ENCODE results near the gene TCF19.
"Not testable (repeated sequence)": the region's sequence is repeated elsewhere in the genome, so short reads cannot be mapped to it uniquely, and the experiment has no call there.

The TCF19 gene

DNA sequence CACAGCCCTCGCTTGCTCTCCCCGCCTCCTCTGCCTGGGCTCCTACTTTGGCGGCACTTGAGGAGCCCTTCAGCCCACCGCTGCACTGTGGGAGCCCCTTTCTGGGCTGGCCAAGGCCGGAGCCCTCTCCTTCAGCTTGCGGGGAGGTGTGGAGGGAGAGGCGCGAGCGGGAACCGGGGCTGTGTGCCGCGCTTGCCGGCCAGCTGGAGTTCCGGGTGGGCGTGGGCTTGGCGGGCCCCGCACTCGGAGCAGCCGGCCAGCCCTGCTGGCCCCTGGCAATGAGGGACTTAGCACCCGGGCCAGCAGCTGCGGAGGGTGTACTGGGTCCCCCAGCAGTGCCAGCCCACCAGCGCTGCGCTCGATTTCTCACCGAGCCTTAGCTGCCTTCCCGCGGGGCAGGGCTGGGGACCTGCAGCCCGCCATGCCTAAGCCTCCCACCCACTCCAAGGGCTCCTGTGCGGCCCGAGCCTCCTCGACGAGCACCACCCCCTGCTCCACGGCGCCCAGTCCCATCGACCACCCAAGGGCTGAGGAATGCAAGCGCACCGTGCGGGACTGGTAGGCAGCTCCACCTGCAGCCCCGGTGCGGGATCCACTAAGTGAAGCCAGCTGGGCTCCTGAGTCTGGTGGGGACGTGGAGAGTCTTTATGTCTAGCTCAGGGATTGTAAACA, 37.1 kb downstream of the TCF19 start:
- not testable (repeated sequence) for H3K27me3 ChIP-seq (ENCODE audit: control insufficient read depth, insufficient read depth, low read length); H3K4me1 ChIP-seq (ENCODE audit: control insufficient read depth, insufficient read depth, low read length); H3K36me3 ChIP-seq (ENCODE audit: control insufficient read depth, insufficient read depth, low read length); H3K27ac ChIP-seq (ENCODE audit: low read length); H3K9me3 ChIP-seq (ENCODE audit: control insufficient read depth, insufficient read depth, low read length); DNase-seq (ENCODE audit: low read depth, low spot score); H3K4me3 ChIP-seq (ENCODE audit: low read length)
- WGBS (ENCODE audit: insufficient coverage, insufficient read length), result no CpG with 5 or more reads among the region's 41 CpGs

DNA sequence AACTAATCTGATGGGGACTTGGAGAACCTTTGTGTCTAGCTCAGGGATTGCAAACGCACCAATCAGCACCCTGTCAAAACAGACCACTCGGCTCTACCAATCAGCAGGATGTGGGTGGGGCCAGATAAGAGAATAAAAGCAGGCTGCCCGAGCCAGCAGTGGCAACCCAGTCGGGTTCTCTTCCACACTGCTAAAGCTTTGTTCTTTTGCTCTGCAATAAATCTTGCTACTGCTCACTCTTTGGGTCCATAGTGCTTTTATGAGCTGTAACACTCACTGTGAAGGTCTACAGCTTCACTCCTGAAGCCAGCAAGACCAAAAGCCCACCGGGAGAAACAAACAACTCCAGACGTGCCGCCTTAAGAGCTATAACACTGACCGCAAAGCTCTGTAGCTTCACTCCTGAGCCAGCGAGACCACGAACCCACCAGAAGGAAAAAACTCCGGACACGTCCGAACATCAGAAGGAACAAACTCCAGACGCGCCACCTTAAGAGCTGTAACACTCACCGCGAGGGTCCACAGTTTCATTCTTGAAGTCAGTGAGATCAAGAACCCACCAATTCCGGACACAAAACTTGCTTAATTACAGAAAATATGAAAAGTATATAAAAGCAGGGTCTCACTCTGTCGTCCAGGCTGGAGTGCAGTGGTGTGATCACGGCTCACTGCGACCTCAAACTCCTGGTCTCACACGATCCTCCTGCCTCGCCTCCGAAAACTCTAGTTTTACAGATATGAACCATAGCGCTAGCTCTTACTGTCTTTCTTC, 38.0 kb downstream of the TCF19 start:
- WGBS (ENCODE audit: insufficient coverage, insufficient read length), result no CpG with 5 or more reads among the region's 25 CpGs
- H3K4me1 ChIP-seq (ENCODE audit: control insufficient read depth, insufficient read depth, low read length); H3K4me3 ChIP-seq (ENCODE audit: low read length); H3K27ac ChIP-seq (ENCODE audit: low read length); DNase-seq (ENCODE audit: low read depth, low spot score); H3K36me3 ChIP-seq (ENCODE audit: control insufficient read depth, insufficient read depth, low read length); H3K9me3 ChIP-seq (ENCODE audit: control insufficient read depth, insufficient read depth, low read length); H3K27me3 ChIP-seq (ENCODE audit: control insufficient read depth, insufficient read depth, low read length): not testable (repeated sequence)

DNA sequence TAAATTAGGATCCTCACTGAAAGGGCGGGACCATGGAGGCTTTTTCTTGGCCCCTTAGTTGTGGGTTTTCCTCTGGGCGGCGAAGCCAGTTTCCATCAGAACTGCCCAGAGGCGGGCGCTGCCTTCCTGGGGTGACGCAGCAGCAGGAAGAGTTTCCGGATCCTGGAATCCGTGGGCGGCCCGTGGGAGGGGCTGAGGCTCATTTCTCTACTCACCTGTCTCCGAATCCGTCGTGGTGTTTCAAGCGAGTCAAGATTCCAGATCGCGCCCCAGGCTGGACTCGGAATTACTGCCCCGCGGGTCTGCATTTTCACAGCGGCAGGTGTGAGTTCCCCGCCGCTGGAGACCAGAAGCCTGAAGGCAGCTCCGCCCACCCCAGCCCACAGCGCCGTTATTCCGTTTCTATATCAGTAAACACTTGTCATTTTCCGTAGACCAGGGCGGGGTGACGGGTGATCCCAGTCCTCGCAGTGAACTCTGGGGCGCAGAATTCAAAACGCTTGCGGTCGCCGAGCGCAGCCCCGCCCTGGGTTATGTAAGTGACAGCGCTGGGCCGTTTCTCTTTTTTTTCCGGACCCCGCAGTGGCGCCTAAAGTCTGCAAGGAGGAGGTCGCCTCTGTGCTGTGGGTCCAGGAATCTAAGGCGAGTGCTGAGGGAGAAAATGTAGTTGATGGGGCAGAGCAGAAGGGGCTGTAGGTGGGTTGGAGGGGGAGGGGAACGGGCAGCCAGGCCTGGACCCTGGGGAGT, 39.3 kb downstream of the TCF19 start:
- Histone ChIP-seq H3K4me3 (ENCODE audit: low read length) (peak overlapping the region; percentile 64; the same call in 1 of the 2 replicates), H3K27ac (ENCODE audit: low read length) (no peak overlapping the region), H3K4me1 (ENCODE audit: control insufficient read depth, insufficient read depth, low read length) (0 out of 2 replicates have a peak, but pooled peaks cover 1% of the 10 kb centered on the region)

DNA sequence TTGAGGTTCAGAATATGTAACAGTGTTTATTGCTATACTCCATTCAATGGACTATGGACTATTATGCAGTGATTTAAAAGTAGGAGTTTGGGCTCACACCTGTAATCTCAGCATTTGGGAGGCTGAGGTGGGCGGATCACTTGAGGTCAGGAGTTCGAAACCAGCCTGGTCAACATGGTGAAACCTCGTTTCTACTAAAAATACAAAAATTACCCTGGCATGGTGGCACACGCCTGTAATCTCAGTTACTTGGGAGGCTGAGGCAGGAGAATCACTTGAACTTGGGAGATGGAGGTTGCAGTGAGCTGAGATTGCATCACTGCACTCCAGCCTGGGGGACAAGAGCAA, 40.7 kb downstream of the TCF19 start:
- not testable (repeated sequence) for H3K27me3 ChIP-seq (ENCODE audit: control insufficient read depth, insufficient read depth, low read length); H3K9me3 ChIP-seq (ENCODE audit: control insufficient read depth, insufficient read depth, low read length); DNase-seq (ENCODE audit: low read depth, low spot score); H3K4me1 ChIP-seq (ENCODE audit: control insufficient read depth, insufficient read depth, low read length); H3K36me3 ChIP-seq (ENCODE audit: control insufficient read depth, insufficient read depth, low read length); H3K4me3 ChIP-seq (ENCODE audit: low read length); H3K27ac ChIP-seq (ENCODE audit: low read length)
- WGBS (ENCODE audit: insufficient coverage, insufficient read length), result no CpG with 5 or more reads among the region's 4 CpGs

More for the DNA sequence above, 39.3 kb downstream of the TCF19 start:
- H3K9me3 ChIP-seq (ENCODE audit: control insufficient read depth, insufficient read depth, low read length), result no peaks in the 10 kb centered on the region
- WGBS (ENCODE audit: insufficient coverage, insufficient read length), result no CpG with 5 or more reads among the region's 45 CpGs
- no peaks in the 10 kb centered on the region; the same call in 1 of the 2 replicates for H3K36me3 ChIP-seq (ENCODE audit: control insufficient read depth, insufficient read depth, low read length)
- no peak for DNase-seq (ENCODE audit: low read depth, low spot score)
- no peaks in the 10 kb centered on the region for H3K27me3 ChIP-seq (ENCODE audit: control insufficient read depth, insufficient read depth, low read length)

DNA sequence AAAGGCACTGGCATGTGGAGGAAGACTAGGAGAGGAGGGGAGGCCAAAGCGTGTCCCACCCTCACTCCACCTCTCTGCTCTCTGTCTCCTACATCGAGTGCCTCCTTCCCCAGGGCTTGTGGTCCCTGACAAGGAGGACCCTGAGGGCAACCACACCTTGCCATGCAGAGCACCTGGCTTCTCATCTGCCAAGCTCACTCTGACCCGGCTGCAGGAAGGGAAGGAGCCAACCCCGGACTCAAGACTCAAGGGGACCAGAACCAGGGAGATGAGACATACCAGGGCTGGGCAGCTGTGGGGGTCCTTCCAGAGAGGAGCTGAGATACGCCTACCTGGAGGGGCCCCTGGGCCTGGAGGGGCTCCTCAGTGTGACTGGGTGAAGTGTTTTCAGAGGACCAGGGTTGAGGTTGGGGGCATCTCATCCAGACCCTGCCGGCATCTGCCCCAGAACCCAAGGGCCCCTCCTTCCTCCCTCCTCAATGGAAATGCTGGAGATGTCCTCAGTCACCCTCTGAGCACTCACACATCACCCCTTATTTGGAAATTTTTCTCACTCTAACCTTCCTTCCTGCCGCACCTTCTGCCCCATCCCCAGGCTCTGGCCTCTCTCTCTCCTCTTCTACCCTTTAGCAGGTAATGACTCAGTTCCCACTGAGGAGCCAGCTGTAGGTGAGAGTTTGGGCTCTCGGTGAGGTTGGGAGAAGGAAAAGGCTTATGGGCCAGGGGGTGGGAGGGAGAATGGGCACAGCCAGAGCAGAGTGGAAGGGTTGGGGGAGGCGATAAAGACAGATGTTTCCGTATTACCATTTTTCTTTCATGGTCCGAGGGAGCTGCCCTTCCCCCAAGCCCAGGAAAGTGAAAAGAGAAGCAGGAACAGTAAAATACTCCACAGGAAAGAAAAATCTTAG, 44.1 kb downstream of the TCF19 start:
- Histone ChIP-seq H3K36me3 (ENCODE audit: control insufficient read depth, insufficient read depth, low read length) (no peaks in the 10 kb centered on the region; the same call in 1 of the 2 replicates), H3K4me1 (ENCODE audit: control insufficient read depth, insufficient read depth, low read length) (0 out of 2 replicates have a peak, but pooled peaks cover 2% of the 10 kb centered on the region), H3K27ac (ENCODE audit: low read length) (no peak overlapping the region), H3K9me3 (ENCODE audit: control insufficient read depth, insufficient read depth, low read length) (no peaks in the 10 kb centered on the region), H3K4me3 (ENCODE audit: low read length) (no peak overlapping the region), H3K27me3 (ENCODE audit: control insufficient read depth, insufficient read depth, low read length) (no peaks in the 10 kb centered on the region)
- no peak for DNase-seq (ENCODE audit: low read depth, low spot score)
- no CpG with 5 or more reads among the region's 11 CpGs for WGBS (ENCODE audit: insufficient coverage, insufficient read length)

DNA sequence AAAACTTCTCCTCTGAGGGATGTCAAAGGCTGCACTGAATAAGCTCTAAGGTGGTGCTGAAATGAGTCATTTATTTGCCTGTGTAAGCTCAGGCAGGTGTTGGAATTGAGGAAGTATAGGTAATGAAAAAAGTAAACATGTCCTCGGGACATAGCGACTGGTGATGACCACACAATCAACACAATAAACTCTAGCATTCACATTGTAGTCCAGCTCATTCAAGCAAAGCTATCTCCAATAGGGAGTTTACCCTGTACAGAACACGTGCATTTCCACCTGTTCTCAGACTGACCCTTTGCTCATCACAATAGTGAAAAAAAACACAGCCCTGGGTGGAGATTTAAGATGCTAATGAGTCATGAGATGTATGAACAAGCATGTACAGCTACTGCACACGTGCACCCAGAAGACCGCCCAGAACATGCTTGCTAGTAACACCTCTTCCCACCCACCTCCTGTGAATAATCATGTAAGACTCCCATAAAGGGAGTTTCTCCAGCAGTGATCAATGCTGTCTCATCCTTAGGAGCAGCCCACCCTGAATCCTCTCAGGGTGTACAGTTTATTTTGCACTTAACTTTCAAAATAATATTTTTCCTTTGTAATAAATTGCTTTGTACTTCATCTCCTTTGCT, 45.1 kb downstream of the TCF19 start:
- no CpG with 5 or more reads among the region's 5 CpGs for WGBS (ENCODE audit: insufficient coverage, insufficient read length)
- Histone ChIP-seq H3K36me3 (ENCODE audit: control insufficient read depth, insufficient read depth, low read length) (no peaks in the 10 kb centered on the region; the same call in 1 of the 2 replicates), H3K4me3 (ENCODE audit: low read length) (no peak overlapping the region)

DNA sequence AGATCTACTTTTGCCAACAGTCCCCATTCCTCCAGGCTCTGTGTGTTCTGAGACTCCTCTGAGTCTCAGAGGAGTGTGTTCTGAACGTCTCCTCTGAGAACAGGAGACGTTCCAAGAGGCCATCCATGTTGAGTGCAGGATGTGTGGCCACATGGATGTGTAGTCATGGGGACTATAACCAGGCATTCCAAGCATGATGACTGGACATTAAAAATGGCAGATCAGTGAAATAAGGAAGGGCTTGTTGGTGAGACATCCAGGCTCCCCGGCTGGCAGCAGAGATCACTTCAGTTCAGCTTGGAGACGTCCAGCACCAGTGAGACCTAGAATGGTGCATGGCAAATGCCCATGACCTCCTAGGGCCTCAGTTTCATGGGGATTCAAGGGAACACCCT, 46.4 kb downstream of the TCF19 start:
- H3K27ac ChIP-seq (ENCODE audit: low read length), result no peak overlapping the region
- H3K27me3 ChIP-seq (ENCODE audit: control insufficient read depth, insufficient read depth, low read length), result no peaks in the 10 kb centered on the region
- H3K36me3 ChIP-seq (ENCODE audit: control insufficient read depth, insufficient read depth, low read length), result no peaks in the 10 kb centered on the region; the same call in 1 of the 2 replicates
- WGBS (ENCODE audit: insufficient coverage, insufficient read length), result no CpG with 5 or more reads among the region's 4 CpGs
- no peak for DNase-seq (ENCODE audit: low read depth, low spot score)
- H3K4me1 ChIP-seq (ENCODE audit: control insufficient read depth, insufficient read depth, low read length), result 0 out of 2 replicates have a peak, but pooled peaks cover 2% of the 10 kb centered on the region
- H3K4me3 ChIP-seq (ENCODE audit: low read length), result no peak overlapping the region
- H3K9me3 ChIP-seq (ENCODE audit: control insufficient read depth, insufficient read depth, low read length), result no peaks in the 10 kb centered on the region

More for the DNA sequence above, 45.1 kb downstream of the TCF19 start:
- no peaks in the 10 kb centered on the region for H3K9me3 ChIP-seq (ENCODE audit: control insufficient read depth, insufficient read depth, low read length)
- no peak overlapping the region for H3K27ac ChIP-seq (ENCODE audit: low read length)
- no peak for DNase-seq (ENCODE audit: low read depth, low spot score)
- 0 out of 2 replicates have a peak, but pooled peaks cover 2% of the 10 kb centered on the region for H3K4me1 ChIP-seq (ENCODE audit: control insufficient read depth, insufficient read depth, low read length)
- no peaks in the 10 kb centered on the region for H3K27me3 ChIP-seq (ENCODE audit: control insufficient read depth, insufficient read depth, low read length)

DNA sequence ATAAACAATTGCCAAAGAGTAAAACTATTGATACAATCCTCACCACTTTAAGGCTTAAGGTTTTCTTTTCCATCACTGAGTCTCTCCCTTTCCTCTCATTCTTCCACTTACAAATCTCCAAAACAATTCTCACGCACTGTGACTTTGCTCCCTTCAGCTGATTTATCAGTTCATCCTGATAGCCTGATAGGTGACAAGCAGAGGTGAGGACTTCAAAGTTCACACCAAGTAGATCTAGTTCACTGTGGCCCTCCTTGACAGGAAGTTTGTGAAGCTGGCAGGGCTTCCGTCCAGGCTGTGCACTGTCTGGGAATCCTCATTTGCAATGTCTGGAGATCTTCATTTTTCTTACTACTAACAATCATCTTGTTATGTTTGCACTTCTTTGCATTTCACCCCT, 47.2 kb downstream of the TCF19 start:
- H3K4me3 ChIP-seq (ENCODE audit: low read length), result no peak overlapping the region
- WGBS (ENCODE audit: insufficient coverage, insufficient read length), result 100% methylated on average over 1 of the region's 2 CpGs
- no peak overlapping the region for H3K27ac ChIP-seq (ENCODE audit: low read length)
- H3K27me3 ChIP-seq (ENCODE audit: control insufficient read depth, insufficient read depth, low read length), result no peaks in the 10 kb centered on the region
- H3K4me1 ChIP-seq (ENCODE audit: control insufficient read depth, insufficient read depth, low read length), result peaks cover 4% of the 10 kb centered on the region; the same call in 1 of the 2 replicates
- no peaks in the 10 kb centered on the region; the same call in 1 of the 2 replicates for H3K36me3 ChIP-seq (ENCODE audit: control insufficient read depth, insufficient read depth, low read length)
- H3K9me3 ChIP-seq (ENCODE audit: control insufficient read depth, insufficient read depth, low read length), result no peaks in the 10 kb centered on the region
- no peak for DNase-seq (ENCODE audit: low read depth, low spot score)

DNA sequence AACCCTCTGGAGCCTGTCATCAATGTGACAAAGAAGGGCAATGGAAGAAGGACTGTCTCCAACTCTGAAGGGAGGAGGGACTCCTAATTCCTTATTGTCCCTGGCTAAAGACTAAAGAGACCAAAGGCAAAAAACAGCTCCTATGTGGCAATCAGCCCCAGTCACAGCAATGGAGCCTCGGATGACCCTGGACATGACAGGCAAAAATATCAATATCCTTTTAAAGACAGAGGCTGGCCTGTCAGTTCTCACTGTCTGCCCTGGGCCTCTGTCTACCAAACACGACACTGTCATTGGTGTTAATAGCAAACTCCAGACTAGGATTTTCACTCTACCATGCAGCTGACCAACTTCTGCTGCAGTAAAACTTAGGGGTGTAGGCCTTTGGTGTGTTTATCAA, 50.1 kb downstream of the TCF19 start:
- DNase-seq (ENCODE audit: low read depth, low spot score), result no peak
- Histone ChIP-seq H3K4me1 (ENCODE audit: control insufficient read depth, insufficient read depth, low read length) (peaks cover 2% of the 10 kb centered on the region; the same call in 1 of the 2 replicates), H3K36me3 (ENCODE audit: control insufficient read depth, insufficient read depth, low read length) (no peaks in the 10 kb centered on the region), H3K9me3 (ENCODE audit: control insufficient read depth, insufficient read depth, low read length) (no peaks in the 10 kb centered on the region), H3K27ac (ENCODE audit: low read length) (no peak overlapping the region), H3K27me3 (ENCODE audit: control insufficient read depth, insufficient read depth, low read length) (no peaks in the 10 kb centered on the region), H3K4me3 (ENCODE audit: low read length) (no peak overlapping the region)
- no CpG with 5 or more reads among the region's 2 CpGs for WGBS (ENCODE audit: insufficient coverage, insufficient read length)
